Activated CD4-positive, alpha-beta T cell treated with anti-CD3 and anti-CD28 coated beads for 36 hours (primary cell): ENCODE data around the gene CCDC57. TPM values are rescaled to one million over a fixed set of nuclear protein-coding genes. Genes with fewer than 3 reads are reported as not detected.

Experiments
- ATAC-seq: fragments of 200-7000 bp; cut with Tn5 transposase; one replicate; pipeline ENCODE4 v1.10.0; 2021; ENCODE audit warnings: mild to moderate bottlenecking, moderate library complexity
- CTCF ChIA-PET: fragments of 350-600 bp; sonication (Branson Sonifier 250); formaldehyde crosslinking; loops from one replicate; lab custom pipeline; 2021; ENCODE audit warnings: antibody characterized with exemption; lab: Charles Lee
- POLR2A ChIA-PET: fragments of 350-600 bp; sonication (Branson Sonifier 250); formaldehyde crosslinking; loops from one replicate; lab custom pipeline; 2021; ENCODE audit warnings: antibody characterized with exemption, inconsistent platforms; lab: Charles Lee
- DNase-seq: peaks from one replicate; pipeline ENCODE4 v3.0.0-alpha.2; 2020
- H3K27ac Mint-ChIP-seq: one replicate; pipeline ENCODE4 v1.8.0; 2021; ENCODE audit warnings: mixed read lengths
- H3K27me3 Mint-ChIP-seq: one replicate; pipeline ENCODE4 v1.8.0; 2021; ENCODE audit warnings: mixed read lengths
- H3K36me3 Mint-ChIP-seq: one replicate; pipeline ENCODE4 v1.8.0; 2021; ENCODE audit warnings: low read depth, mixed read lengths
- H3K4me1 Mint-ChIP-seq: one replicate; pipeline ENCODE4 v1.8.0; 2021; ENCODE audit warnings: mixed read lengths
- H3K4me3 Mint-ChIP-seq: one replicate; pipeline ENCODE4 v1.8.0; 2021; ENCODE audit warnings: mild to moderate bottlenecking, moderate library complexity, mixed read lengths
- H3K9me3 Mint-ChIP-seq: one replicate; pipeline ENCODE4 v1.8.0; 2021; ENCODE audit warnings: low read depth, mixed read lengths
- intact Hi-C, 2 experiments: fragments of 100-400 bp; cut with DNase I in 1 of 2; cut with micrococcal nuclease in 1 of 2; formaldehyde crosslinking; loops; one replicate each; pipeline versions ENCODE4 v1.14.2 to v1.15.1; 2022 to 2024; cut with DNase I, micrococcal nuclease
- total RNA-seq, 2 experiments: library from RNA; stranded (reverse); gene quantifications; one replicate each; pipeline ENCODE4 v1.2.3, GENCODE V29; 2021

Gene CCDC57
- total RNA-seq, 2 experiments from 2014 or later: 41.6 to 43.8 TPM

- Mint-ChIP-seq H3K4me3 (no peak overlapping the region), H3K4me1 (peaks cover 3% of the 10 kb centered on the region), H3K9me3 (no peaks in the 10 kb centered on the region), H3K36me3 (peaks cover 27% of the 10 kb centered on the region), H3K27me3 (no peaks in the 10 kb centered on the region), H3K27ac (no peak overlapping the region)
- intact Hi-C loops: no loop called here
- ATAC-seq (no peak), DNase-seq (no peak)
- POLR2A ChIA-PET: no interaction called here
- CTCF ChIA-PET: no interaction called here
Measured at GRCh38 chr17:82170412-82170961, 42.2 kb downstream of the CCDC57 start.

- DNase-seq (no peak), ATAC-seq (no peak)
- no peak overlapping the region for H3K27ac Mint-ChIP-seq
- H3K36me3 Mint-ChIP-seq: peaks cover 25% of the 10 kb centered on the region
- H3K4me1 Mint-ChIP-seq: peaks cover 3% of the 10 kb centered on the region
- no peaks in the 10 kb centered on the region for H3K27me3 Mint-ChIP-seq
- no peak overlapping the region for H3K4me3 Mint-ChIP-seq
- intact Hi-C loops: no loop called here
- ChIA-PET POLR2A (no interaction called here), CTCF (no interaction called here)
- H3K9me3 Mint-ChIP-seq: no peaks in the 10 kb centered on the region
Measured at GRCh38 chr17:82168568-82168967, 44.1 kb downstream of the CCDC57 start.

- Mint-ChIP-seq H3K27me3 (no peaks in the 10 kb centered on the region), H3K36me3 (peaks cover 23% of the 10 kb centered on the region), H3K27ac (no peak overlapping the region), H3K4me3 (no peak overlapping the region), H3K9me3 (no peaks in the 10 kb centered on the region), H3K4me1 (peaks cover 3% of the 10 kb centered on the region)
- ChIA-PET CTCF (interaction anchor here (0.8 to 1.0 kb wide), 2 partner anchors 105 to 132 kb away, joined by 4 read pairs; no protein-coding TSS in a partner anchor), POLR2A (no interaction called here)
- ATAC-seq (no peak), DNase-seq (no peak)
- intact Hi-C loops: no loop called here
Measured at GRCh38 chr17:82167028-82167427, 45.6 kb downstream of the CCDC57 start.

- no peak overlapping the region for H3K27ac Mint-ChIP-seq
- no peak overlapping the region for H3K4me3 Mint-ChIP-seq
- DNase-seq: no peak
- ATAC-seq: no peak
- H3K4me1 Mint-ChIP-seq: peaks cover 3% of the 10 kb centered on the region
- intact Hi-C loops: no loop called here
- H3K36me3 Mint-ChIP-seq: peaks cover 27% of the 10 kb centered on the region
- ChIA-PET POLR2A (no interaction called here), CTCF (no interaction called here)
- no peaks in the 10 kb centered on the region for H3K9me3 Mint-ChIP-seq
- no peaks in the 10 kb centered on the region for H3K27me3 Mint-ChIP-seq
Measured at GRCh38 chr17:82164853-82165252, 47.8 kb downstream of the CCDC57 start.

GRCh38 chr17:82161216-82161615, 51.4 kb downstream of the CCDC57 start:
- intact Hi-C loops: no loop called here
- ATAC-seq (no peak), DNase-seq (no peak)
- Mint-ChIP-seq H3K27me3 (no peaks in the 10 kb centered on the region), H3K9me3 (no peaks in the 10 kb centered on the region), H3K4me1 (no peaks in the 10 kb centered on the region), H3K27ac (no peak overlapping the region), H3K4me3 (no peak overlapping the region), H3K36me3 (peaks cover 20% of the 10 kb centered on the region)
- ChIA-PET CTCF (no interaction called here), POLR2A (no interaction called here)

- POLR2A ChIA-PET: no interaction called here
- Mint-ChIP-seq H3K36me3 (peaks cover 18% of the 10 kb centered on the region), H3K4me1 (no peaks in the 10 kb centered on the region), H3K27ac (no peak overlapping the region), H3K4me3 (no peak overlapping the region), H3K9me3 (no peaks in the 10 kb centered on the region), H3K27me3 (no peaks in the 10 kb centered on the region)
- intact Hi-C loops: no loop called here
- ATAC-seq (no peak), DNase-seq (no peak)
- CTCF ChIA-PET: no interaction called here
Measured at GRCh38 chr17:82160075-82160474, 52.6 kb downstream of the CCDC57 start.

- ChIA-PET CTCF (interaction anchor here (0.7 to 0.9 kb wide), 2 partner anchors 32 to 129 kb away, joined by 3 read pairs; no protein-coding TSS in a partner anchor), POLR2A (no interaction called here)
- H3K4me1 Mint-ChIP-seq: peaks cover 3% of the 10 kb centered on the region
- DNase-seq (no peak), ATAC-seq (no peak)
- no peak overlapping the region for H3K4me3 Mint-ChIP-seq
- no peaks in the 10 kb centered on the region for H3K9me3 Mint-ChIP-seq
- H3K36me3 Mint-ChIP-seq: peaks cover 15% of the 10 kb centered on the region
- H3K27ac Mint-ChIP-seq: no peak overlapping the region
- H3K27me3 Mint-ChIP-seq: no peaks in the 10 kb centered on the region
- intact Hi-C loops: no loop called here
Measured at GRCh38 chr17:82158825-82159224, 53.8 kb downstream of the CCDC57 start.

- DNase-seq (no peak), ATAC-seq (no peak)
- Mint-ChIP-seq H3K27ac (no peak overlapping the region), H3K9me3 (no peaks in the 10 kb centered on the region), H3K36me3 (peaks cover 12% of the 10 kb centered on the region), H3K27me3 (no peaks in the 10 kb centered on the region), H3K4me1 (peaks cover 7% of the 10 kb centered on the region), H3K4me3 (no peak overlapping the region)
- POLR2A ChIA-PET: no interaction called here
- CTCF ChIA-PET: interaction anchor here (1.1 kb wide), 1 partner anchor 127 kb away, joined by 4 read pairs; no protein-coding TSS in a partner anchor
- intact Hi-C loops: no loop called here
Measured at GRCh38 chr17:82157046-82158035, 55.3 kb downstream of the CCDC57 start.

- DNase-seq (no peak), ATAC-seq (no peak)
- peaks cover 7% of the 10 kb centered on the region for H3K4me1 Mint-ChIP-seq
- no peak overlapping the region for H3K4me3 Mint-ChIP-seq
- intact Hi-C loops: no loop called here
- H3K9me3 Mint-ChIP-seq: no peaks in the 10 kb centered on the region
- peaks cover 11% of the 10 kb centered on the region for H3K36me3 Mint-ChIP-seq
- no peaks in the 10 kb centered on the region for H3K27me3 Mint-ChIP-seq
- POLR2A ChIA-PET: no interaction called here
- CTCF ChIA-PET: interaction anchor here (5.6 kb wide), 1 partner anchor 126 kb away, joined by 35 read pairs; the partner anchor contains the start of gene RAC3
- H3K27ac Mint-ChIP-seq: no peak overlapping the region
Measured at GRCh38 chr17:82156284-82156925, 56.2 kb downstream of the CCDC57 start.

GRCh38 chr17:82155606-82156005, 57.0 kb downstream of the CCDC57 start:
- no peaks in the 10 kb centered on the region for H3K9me3 Mint-ChIP-seq
- ATAC-seq (no peak), DNase-seq (no peak)
- H3K27me3 Mint-ChIP-seq: no peaks in the 10 kb centered on the region
- H3K4me3 Mint-ChIP-seq: no peak overlapping the region
- no peak overlapping the region for H3K27ac Mint-ChIP-seq
- H3K36me3 Mint-ChIP-seq: peaks cover 8% of the 10 kb centered on the region
- peaks cover 7% of the 10 kb centered on the region for H3K4me1 Mint-ChIP-seq
- intact Hi-C loops: loop anchor here in 1 of 2 experiments (2.0 kb wide), 1 partner anchor 195 kb away; the partner anchor contains the start of gene NOTUM
- POLR2A ChIA-PET: no interaction called here
- CTCF ChIA-PET: interaction anchor here (5.6 kb wide), 1 partner anchor 125 kb away, joined by 35 read pairs; the partner anchor contains the start of gene RAC3

GRCh38 chr17:82154881-82155331, 57.7 kb downstream of the CCDC57 start:
- intact Hi-C loops: loop anchor here (1.0 to 5.0 kb wide), 4 partner anchors 48 to 194 kb away; partner anchors contain the start of genes FASN (in 1 of the 2) and NOTUM (in 1 of the 2)
- H3K9me3 Mint-ChIP-seq: no peaks in the 10 kb centered on the region
- no peak overlapping the region for H3K27ac Mint-ChIP-seq
- peaks cover 5% of the 10 kb centered on the region for H3K36me3 Mint-ChIP-seq
- H3K4me3 Mint-ChIP-seq: no peak overlapping the region
- ChIA-PET CTCF (interaction anchor here (0.6 to 5.6 kb wide), 6 partner anchors 31 to 195 kb away, joined by 3 to 35 read pairs (median 4); partner anchors contain the start of gene RAC3), POLR2A (no interaction called here)
- no peak for DNase-seq
- ATAC-seq: no peak
- H3K27me3 Mint-ChIP-seq: no peaks in the 10 kb centered on the region
- peaks cover 7% of the 10 kb centered on the region for H3K4me1 Mint-ChIP-seq
